Stimulated activated CD4-positive, alpha-beta T cell treated with anti-CD3 and anti-CD28 coated beads, Interleukin-1b, Interleukin-23, amount 100 ng/mL, for 48 hours (primary cell): Measurements from ENCODE around the gene CCK.
"Not testable (repeated sequence)": the region's sequence is repeated elsewhere in the genome, so short reads cannot be mapped to it uniquely, and the experiment has no call there.

Experiments used
- DNase-seq: peaks from one replicate; pipeline ENCODE4 v3.0.0-alpha.2; 2020

CCK gene, protein sequence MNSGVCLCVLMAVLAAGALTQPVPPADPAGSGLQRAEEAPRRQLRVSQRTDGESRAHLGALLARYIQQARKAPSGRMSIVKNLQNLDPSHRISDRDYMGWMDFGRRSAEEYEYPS

GRCh38 chr3:42266085-42266484, at the start of gene CCK:
Gene CCK, minus strand, starts transcription at chr3:42266185. Its CDS starts 2,555 bp downstream, at chr3:42263630.
- no peak for DNase-seq

DNA sequence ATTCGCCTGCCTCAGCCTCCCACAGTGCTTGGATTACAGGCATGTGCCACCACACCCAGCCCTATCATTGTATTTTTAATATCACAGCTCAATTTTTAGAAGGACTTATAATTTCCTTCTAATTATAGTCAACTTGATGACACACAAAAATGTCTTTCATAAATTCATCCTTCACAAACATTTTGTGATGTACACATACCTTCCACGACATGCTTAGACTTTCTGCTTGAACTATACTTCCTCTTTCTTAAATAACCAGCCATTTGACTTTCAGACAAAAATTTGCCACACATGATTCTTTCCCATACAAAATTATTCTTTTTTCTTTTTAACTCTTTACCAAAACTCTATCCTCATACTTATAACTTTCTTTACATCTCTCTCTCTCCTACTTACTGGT, 48.4 kb upstream of the CCK start:
- DNase-seq = no peak

DNA sequence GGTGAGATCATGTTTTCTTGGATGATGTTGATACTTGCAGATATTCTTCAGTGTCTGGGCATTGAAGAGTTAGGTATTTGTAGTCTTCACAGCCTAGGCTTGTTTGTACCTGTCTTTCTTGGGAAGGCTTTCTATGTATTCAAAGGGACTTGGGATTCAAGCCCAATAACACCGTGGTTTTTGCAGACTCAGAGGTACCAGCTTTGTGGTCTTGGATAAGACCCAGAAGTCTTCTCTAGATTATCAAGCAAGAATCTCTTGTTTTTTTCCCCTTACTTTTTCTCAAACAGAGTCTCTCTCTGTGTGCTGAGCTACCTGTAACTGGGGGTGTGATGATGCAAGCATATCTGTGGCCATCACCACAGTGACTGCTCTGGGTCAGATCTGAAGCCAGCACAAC, 42.7 kb upstream of the CCK start:
- DNase-seq = no peak

- DNase-seq = no peak
Measured at GRCh38 chr3:42306499-42306898, 40.5 kb upstream of the CCK start.

DNA sequence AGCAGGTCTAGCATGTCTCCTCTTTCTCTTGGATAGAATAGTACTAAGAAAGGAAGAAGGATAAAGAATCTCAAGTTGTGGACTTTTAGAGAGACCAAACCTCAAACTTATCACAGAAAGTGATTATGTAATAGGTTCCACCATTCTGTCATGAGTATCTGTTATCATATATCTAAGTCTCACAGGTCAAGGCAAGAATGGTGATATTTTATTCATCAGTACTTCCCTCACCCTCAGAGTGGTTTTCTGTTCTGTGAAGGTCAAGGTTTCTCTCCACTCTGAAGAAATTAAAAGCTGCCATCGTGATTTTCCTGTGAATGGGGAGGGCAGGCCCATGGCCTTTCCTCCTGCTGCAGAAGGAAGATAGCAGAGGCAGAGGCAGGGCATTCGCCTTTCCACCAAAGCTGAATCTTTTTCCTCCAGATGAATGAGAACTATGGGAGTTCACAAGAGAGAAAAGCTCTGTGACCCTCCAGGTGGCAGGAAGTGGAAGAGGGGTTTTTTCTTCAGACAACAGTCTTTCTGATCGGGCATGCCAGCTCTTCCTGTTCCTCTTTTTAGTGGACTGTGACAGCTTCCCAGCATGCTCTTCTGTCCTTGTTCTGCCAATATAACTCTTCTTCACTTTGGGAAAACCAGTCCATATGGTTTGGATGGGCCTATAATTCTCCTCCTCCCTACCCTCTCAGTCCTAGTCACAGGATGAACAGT, 37.1 kb upstream of the CCK start:
- no peak for DNase-seq

- no peak for DNase-seq
Measured at GRCh38 chr3:42301446-42302175, 35.6 kb upstream of the CCK start.

DNA sequence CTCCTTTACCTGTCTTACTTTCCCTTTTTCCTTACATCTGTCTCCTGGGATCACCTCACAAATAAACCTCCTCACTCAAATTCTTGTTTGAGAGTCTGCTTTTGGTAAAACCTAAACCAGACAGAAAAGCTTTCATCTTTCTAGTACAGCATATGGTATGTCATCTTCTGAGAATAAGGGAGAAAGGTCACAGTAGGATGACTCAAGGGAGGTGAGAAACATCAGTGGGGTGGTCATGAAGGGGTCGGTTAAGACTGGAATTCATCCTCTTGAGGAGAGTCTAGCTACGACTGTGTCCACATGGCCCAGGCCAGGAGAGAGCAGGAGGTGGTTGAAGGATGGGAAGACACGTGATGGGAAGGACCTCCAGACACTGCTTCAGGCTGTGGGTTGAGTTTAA, 34.8 kb upstream of the CCK start:
- DNase-seq = no peak

DNA sequence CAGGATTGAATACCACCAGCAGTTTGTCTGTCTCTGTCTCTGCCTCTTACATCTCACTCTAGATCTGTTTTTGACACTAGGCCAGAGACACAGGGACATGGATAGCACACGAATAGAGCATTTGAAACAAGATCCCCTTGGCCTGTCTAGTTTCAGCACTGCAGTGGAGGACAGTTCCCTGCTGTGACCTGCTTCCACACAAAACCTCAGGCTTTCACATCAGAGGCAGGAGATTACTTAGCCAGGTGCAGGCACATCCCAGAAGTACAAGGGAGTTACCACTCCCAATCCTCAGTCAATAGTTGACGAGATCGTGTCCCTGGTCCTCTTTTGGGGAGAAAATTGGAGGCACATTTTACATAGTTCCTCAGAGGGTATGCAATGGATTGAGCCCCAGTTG, 34.0 kb upstream of the CCK start:
- peak; percentile 9 for DNase-seq

DNA sequence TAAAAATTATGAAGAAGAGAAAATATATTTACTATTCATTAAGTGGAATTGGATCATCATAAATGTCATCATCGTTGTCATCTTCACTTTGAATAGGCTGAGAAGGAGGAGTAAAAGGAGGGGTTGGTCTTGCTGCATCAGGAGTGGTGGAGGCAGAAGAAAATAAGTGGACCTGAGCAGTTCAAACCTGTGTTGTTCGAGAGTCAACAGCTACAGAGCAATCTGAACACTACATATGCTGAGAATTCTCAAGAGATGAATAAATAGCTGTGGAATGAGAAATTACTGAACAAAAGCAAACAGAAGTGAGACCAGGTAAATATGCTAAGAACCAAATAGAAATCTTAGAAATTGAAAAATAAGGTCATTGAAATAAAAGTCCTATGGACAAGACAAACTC, 32.3 kb upstream of the CCK start:
- no peak for DNase-seq

DNA sequence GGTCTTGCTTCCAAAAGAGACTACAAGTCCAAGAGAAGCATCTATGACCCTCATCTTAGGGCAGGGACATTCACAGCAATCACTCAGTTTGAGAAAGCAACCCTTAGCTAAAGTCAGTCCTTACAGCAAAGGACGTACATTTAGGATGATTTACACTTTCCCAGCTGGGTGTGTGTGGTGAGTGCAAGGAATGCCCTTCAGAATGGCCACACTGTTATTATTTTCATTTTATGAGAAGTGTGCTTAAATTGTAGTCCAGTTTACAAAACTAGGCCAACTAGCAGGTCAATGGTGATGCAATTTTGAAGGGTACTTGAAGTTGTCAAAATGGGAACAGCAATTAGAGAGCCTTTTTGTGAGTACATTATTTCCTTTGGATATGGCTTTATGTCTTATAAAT, 26.0 kb upstream of the CCK start:
- no peak for DNase-seq

GRCh38 chr3:42290966-42291714, 25.2 kb upstream of the CCK start:
- no peak for DNase-seq

DNA sequence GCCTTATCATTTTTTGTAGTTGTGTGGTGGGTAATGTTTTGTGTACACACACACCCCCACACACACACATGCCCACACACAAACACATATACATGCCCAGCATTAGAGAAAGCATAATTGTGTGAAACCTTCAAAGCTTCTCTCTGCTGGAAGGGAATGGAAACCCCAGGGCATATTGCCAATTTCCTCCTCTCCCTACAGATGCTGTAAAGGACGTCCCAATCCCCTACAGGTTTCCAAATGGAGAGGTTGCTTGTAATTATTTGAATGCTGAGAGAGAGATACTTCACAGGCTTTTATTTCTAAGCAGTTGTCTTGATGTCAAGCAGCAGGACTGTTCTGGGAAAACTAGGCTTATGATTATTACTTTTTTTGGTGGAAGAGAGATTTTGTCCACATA, 23.0 kb upstream of the CCK start:
- DNase-seq = no peak

DNA sequence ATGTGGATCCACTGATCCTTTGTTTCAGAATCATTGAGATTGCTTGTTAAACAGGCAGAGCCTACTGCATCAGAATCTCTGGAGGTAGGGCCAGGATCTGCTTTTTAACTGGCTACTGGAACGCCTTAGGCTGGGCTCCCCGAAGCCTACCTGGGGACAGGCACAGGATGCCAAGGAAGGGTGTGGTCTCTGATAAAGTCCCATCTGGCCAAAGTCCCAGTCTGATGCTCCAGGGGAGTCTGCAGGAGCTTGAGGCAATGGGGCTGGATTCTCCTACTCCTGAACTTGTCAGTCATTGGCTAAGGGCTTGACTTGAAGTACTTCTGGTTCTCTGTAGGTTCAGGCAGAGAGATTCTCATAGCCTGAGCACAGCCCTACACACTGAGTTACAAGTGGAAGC, 22.4 kb upstream of the CCK start:
- DNase-seq = no peak

DNA sequence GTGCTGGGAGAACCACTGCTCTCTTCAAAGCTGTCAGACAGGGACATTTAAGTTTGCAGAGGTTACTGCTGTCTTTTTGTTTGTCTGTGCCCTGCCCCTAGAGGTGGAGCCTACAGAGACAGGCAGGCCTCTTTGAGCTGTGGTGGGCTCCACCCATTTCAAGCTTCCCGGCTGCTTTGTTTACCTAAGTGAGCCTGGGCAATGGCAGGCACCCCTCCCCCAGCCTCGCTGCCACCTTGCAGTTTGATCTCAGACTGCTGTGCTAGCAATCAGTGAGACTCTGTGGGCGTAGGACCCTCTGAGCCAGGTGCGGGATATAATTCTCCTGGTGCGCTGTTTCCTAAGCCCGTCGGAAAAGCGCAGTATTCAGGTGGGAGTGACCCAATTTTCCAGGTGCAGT, 21.4 kb upstream of the CCK start:
- not testable (repeated sequence) for DNase-seq

DNA sequence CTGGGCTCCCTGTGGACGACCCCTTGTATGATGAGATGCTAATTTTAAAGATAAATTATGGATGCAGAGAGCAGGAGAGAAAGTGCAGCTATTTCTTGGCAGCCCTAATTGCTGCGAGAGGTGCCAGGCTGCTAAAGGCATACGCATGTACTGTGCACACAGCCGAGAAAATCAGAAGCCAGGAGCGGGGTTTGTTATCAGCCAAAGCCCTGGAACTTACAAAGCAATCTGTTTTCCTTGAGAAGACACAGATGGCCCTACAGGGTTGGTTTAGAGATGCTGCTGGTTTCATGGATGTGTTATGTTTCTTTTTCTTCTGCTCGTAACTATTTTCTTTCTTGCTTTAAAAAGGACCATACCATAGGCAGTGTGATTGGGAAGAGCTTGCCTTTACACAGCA, 11.7 kb upstream of the CCK start:
- DNase-seq = no peak

DNA sequence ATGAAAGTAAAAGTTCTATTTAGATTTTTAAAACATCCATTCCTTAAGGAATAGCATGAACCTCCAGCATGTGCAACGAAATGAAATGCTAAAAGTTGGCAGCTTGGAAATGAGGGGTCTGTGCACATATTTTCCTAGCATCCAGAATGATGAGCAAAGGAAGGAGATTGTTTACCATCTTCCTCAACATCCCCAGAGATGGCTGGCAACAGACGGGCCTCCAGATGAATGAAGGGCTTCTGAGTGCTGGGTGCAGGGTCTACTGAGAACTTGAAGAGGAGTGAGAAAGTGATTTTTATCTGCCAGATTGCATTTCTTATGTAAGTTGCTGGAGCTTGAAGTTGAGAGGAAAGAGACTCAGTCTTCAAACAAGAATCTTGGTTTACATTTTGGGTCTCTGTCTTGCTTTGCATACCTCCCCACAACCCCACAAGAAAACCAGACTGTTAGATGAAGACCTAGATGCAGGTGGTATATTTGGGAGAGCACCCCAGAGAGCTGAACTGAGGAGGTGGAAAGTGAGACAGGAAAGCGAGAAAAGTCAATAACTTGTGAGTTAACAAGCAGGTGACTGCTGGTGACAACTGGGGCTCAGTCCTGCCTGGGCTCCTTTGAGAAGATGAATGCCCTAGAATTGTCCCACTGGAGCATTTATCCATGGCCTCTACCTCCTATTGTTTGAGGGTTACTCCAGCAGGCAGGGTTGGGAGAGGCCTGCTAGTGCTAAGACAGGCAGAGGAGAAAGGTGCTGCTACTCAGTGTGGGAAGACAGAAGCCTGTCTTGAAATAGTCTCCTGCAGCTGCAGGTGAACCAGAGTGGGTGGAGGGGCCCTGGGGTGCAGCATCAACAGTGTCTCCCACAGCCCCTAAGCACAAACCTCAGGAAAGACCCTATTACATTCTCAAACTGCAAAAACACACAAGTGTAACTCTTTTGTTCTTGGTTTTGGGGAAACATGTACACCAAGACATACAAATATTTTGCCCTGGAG, 10.5 kb upstream of the CCK start:
- DNase-seq = no peak

DNA sequence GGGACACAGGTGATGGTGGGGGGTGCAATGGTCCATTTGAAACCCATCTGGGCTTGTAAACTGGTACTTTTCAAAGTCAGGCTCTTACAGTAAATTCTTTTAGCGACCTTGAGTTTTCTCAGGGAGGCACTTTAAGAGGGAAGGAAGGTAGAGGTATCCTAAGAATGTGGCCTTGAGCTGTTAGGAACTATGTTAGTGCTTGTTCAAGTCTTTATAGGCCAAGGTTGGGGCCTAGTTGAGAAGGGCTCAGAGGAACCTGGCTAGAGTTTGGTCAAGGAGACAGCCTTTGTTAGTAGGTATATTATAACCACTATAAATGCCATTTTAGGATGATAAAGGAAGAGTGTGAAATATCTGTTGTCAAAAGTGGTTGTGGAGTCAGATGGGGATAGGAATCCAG, 9.2 kb upstream of the CCK start:
- no peak for DNase-seq

- DNase-seq = no peak
Measured at GRCh38 chr3:42274266-42274665, 8.3 kb upstream of the CCK start.

DNA sequence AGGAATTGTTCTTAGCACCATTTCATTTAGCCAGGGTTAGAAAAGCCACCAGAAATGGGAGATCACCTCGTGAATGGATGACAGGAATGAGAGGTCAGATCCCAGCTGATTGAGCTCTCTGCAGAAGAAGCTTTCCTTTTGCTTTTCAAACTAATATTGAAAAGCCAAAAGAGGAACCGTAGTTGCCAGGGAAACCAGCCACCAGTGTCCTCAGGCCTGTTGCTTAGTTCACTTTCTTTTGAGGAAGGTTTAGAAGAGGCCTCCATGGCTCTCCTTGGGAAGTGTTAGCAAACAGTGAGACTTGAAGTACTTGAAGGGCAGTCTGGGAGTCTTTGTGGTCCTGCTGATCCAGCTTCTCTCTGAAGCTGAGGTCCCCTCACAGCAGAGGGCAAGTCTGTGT, 7.4 kb upstream of the CCK start:
- DNase-seq = no peak

DNA sequence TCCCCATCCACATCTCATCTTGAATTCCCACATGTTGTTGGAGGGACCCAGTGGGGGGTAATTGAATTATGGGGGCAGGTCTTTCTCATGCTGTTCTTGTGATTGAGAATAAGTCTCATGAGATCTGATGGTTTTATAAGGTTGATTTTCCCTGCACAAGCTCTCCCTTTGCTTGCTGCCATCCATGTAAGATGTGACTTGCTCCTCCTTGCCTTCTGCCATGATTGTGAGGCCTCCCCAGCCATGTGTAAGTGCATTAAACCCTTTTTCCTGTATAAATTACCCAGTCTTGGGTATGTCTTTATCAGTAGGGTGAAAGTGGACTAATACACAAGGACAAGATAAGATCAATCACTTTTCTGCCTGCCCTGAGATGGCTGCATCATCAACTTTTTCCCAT, 5.8 kb upstream of the CCK start:
- no peak for DNase-seq

DNA sequence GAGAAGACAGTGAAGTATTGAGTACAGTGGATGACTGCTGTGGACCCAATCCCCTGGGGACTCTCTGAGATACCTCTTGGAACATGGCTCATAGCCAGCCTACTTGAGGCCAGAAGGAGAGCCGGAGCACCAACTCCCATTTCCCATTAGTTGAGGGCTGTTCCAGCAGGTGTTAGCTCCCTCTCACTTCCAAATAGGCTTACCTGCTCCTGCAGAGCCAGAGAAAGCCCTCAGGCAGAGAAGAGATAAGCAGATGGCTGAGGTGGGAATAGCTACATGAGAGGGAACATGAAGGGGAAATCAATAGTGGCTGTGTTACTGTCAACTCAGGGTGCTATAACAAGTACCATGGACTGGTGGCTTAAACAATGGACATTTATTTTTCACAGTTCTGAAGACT, 4.6 kb upstream of the CCK start:
- no peak for DNase-seq

DNA sequence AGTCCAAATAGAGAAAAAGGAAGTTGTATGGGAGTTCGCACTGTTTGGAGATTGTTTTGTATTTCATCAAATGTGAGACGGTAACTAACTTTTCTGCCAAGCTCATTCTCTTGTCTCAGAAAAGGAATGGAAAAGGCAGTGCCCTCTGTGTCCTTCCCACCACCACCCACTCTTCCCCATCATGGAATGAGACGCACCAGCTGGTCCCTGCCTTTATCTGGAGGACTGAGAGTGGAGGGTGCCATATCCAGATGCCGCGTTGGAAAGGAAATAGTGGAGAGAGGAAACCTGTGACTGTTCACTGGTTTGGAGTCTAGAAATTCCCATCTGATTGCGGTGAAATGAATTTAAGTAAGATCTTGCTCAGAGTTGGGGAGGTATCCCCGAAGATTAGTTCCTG, 3.7 kb upstream of the CCK start:
- no peak for DNase-seq

DNA sequence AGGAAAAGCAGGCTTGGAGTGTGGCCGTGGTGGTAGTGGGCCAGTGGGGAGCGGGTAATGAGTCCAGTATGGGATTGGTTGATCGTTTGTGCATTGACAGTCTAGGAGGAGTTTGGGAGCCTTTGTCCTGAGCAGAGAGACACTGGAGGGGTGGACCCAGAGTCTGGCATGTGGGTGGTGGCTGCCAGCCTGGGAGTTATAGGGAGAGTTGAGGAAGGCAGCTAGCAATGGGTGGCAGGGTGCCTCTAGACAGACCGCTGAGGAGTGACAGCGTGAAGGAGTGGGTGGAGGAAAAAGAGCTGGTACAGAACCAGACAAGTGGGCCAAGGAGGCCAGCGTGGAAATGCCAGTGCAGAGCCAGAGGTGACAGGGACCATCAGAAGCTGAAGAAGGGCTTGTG, 1.9 kb upstream of the CCK start:
- no peak for DNase-seq
